ENCODE data around the gene TAPBP.

DNA sequence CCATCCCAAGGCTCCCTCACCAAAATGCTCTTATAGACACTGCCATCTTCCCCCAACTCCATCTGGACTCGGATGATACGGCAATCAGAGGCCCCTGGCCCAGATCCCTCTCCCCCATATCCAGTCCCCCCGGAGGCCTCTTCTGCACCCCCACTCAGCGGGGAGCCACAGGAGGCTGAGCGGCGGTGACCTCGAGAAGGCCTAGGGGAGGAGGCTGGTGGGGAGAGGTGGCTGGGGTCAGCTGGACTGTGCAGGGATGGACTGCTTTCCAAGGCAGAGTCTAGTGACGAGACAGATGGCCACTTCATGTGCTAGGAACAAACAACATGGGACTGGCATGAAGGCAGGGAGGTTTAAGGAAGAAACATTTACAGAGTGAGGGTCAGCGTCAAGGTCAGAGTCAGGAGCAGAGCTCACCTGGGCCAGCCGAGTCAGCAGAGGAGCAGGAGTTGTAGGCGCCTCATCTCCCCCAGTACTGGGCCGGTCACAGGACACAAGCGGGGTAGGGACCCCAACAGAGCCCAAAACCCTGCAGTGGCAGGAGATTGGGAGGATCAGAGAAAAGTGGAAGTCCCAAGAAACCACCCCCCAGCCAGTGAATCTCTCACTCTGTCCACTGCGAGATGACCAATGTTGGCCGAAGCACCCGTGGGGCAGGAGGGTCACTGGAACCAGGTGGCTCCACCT, 20.7 kb downstream of the TAPBP start:
- TF ChIP-seq, protein P1, sequence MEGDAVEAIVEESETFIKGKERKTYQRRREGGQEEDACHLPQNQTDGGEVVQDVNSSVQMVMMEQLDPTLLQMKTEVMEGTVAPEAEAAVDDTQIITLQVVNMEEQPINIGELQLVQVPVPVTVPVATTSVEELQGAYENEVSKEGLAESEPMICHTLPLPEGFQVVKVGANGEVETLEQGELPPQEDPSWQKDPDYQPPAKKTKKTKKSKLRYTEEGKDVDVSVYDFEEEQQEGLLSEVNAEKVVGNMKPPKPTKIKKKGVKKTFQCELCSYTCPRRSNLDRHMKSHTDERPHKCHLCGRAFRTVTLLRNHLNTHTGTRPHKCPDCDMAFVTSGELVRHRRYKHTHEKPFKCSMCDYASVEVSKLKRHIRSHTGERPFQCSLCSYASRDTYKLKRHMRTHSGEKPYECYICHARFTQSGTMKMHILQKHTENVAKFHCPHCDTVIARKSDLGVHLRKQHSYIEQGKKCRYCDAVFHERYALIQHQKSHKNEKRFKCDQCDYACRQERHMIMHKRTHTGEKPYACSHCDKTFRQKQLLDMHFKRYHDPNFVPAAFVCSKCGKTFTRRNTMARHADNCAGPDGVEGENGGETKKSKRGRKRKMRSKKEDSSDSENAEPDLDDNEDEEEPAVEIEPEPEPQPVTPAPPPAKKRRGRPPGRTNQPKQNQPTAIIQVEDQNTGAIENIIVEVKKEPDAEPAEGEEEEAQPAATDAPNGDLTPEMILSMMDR (IDR thresholded peaks at IDR 0.05; ENCODE audit: low read depth, low read length): no peak
- no peak for TF ChIP-seq POLR2A (IDR thresholded peaks at IDR 0.05; ENCODE audit: extremely low read depth, insufficient read length)
- TF ChIP-seq MYC (IDR thresholded peaks at IDR 0.05; ENCODE audit: low read depth, low read length): no peak
- TF ChIP-seq, protein P2, sequence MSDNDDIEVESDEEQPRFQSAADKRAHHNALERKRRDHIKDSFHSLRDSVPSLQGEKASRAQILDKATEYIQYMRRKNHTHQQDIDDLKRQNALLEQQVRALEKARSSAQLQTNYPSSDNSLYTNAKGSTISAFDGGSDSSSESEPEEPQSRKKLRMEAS (IDR thresholded peaks at IDR 0.05; ENCODE audit: low read depth, low read length): no peak
